GM19099 (cell line): Measurements from ENCODE around the gene KRT83.

Source experiments
- POLR2A ChIP-seq: IDR thresholded peaks from 3 replicates; pipeline ENCODE4 v1.6.1; 2011; ENCODE audit warnings: low read depth; ENCODE audit not compliant: insufficient read length; ENCODE audit errors: extremely low read depth

KRT83 gene

DNA sequence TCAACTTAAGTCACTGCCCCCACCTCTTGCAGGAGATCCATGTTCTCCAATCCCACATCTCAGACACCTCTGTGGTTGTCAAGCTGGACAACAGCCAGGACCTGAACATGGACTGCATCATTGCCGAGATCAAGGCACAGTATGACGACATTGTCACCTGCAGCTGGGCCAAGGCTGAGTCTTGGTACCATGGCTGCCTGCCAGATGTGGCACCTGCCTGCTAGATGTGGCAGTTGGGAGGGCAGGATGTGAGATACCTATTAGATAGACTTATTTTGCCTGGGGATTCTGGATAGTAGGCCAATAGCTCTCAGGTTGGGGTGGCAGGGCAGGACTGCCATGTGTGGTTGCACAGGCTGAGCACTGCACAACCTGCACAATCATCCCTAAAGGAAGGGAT is 54.7 kb downstream of the KRT83 start:
- no peak for TF ChIP-seq POLR2A

- TF ChIP-seq POLR2A = no peak
These were observed 56.8 kb downstream of the KRT83 start for GRCh38 chr12:52264435-52264825.
